ENCODE measurements around the gene CRYBG2.
A peak's percentile ranks its signal among the peaks of the same experiment; 100 is the strongest.

The CRYBG2 gene

GRCh38 chr1:26282401-26282918 is 71.5 kb downstream of the CRYBG2 start:
- DNase-seq (ENCODE audit: low read depth in 2 of 3, low spot score in 2 of 3) = no peak

GRCh38 chr1:26281971-26282370 is 72.0 kb downstream of the CRYBG2 start:
- DNase-seq (ENCODE audit: low read depth in 2 of 3, low spot score in 2 of 3) = no peak

GRCh38 chr1:26281091-26281958 is 72.6 kb downstream of the CRYBG2 start:
- DNase-seq (ENCODE audit: low read depth in 2 of 3, low spot score in 2 of 3) = no peak

- DNase-seq (ENCODE audit: low read depth in 2 of 3, low spot score in 2 of 3) = no peak
These were observed 73.4 kb downstream of the CRYBG2 start for GRCh38 chr1:26280333-26281042.

- DNase-seq (ENCODE audit: low read depth in 2 of 3, low spot score in 2 of 3) = peak in 2 of 3 experiments; percentile 74 to 79
These were observed 74.2 kb downstream of the CRYBG2 start, which contains the start of gene SH3BGRL3 for GRCh38 chr1:26279456-26280332. TSS of gene SH3BGRL3 (plus strand) at chr1:26280086. CDS start at chr1:26280156, 70 bp downstream.

- DNase-seq (ENCODE audit: low read depth in 2 of 3, low spot score in 2 of 3) = no peak
These were observed 75.0 kb downstream of the CRYBG2 start for GRCh38 chr1:26278724-26279455.

GRCh38 chr1:26278303-26278702 is 75.6 kb downstream of the CRYBG2 start:
- DNase-seq (ENCODE audit: low read depth in 2 of 3, low spot score in 2 of 3) = no peak

- DNase-seq (ENCODE audit: low read depth in 2 of 3, low spot score in 2 of 3) = no peak
These were observed 76.2 kb downstream of the CRYBG2 start for GRCh38 chr1:26277719-26278118.

- no peak for DNase-seq (ENCODE audit: low read depth in 2 of 3, low spot score in 2 of 3)
These were observed 76.7 kb downstream of the CRYBG2 start for GRCh38 chr1:26277261-26277661.

GRCh38 chr1:26276432-26276838 is 77.5 kb downstream of the CRYBG2 start:
- peak in 1 of 3 experiments; percentile 27 for DNase-seq (ENCODE audit: low read depth in 2 of 3, low spot score in 2 of 3)

- peak in 2 of 3 experiments; percentile 60 to 67 for DNase-seq (ENCODE audit: low read depth in 2 of 3, low spot score in 2 of 3)
These were observed 78.1 kb downstream of the CRYBG2 start for GRCh38 chr1:26275580-26276431.

GRCh38 chr1:26274801-26275425 is 79.0 kb downstream of the CRYBG2 start:
- DNase-seq (ENCODE audit: low read depth in 2 of 3, low spot score in 2 of 3) = no peak

Measured in activated CD8-positive, alpha-beta memory T cell treated with anti-CD3 and anti-CD28 coated beads for 48 hours (primary cell).